OCI-LY7 (cell line): ENCODE measurements around the gene OMA1. TPM values are rescaled to one million over a fixed set of nuclear protein-coding genes. Genes with fewer than 3 reads are reported as not detected.

Source experiments
- BruUV-seq: library from RNA; stranded (reverse); fragments of 400-500 nt; replicated peaks from 2 replicates; lab custom pipeline; 2021; lab: Mats Ljungman, UMichigan
- CTCF ChIA-PET: fragments of 300-600 bp; sonication (Branson Sonifier 250); formaldehyde crosslinking; loops from one replicate; lab custom pipeline; 2022; ENCODE audit warnings: antibody characterized with exemption; ENCODE audit not compliant: unreplicated experiment; lab: Charles Lee
- POLR2A ChIA-PET: fragments of 300-600 bp; sonication (Branson Sonifier 250); formaldehyde crosslinking; loops from one replicate; lab custom pipeline; 2022; ENCODE audit warnings: antibody characterized with exemption; lab: Charles Lee
- DNase-seq: peaks from one replicate; pipeline ENCODE4 v3.0.0-alpha.2; 2015; ENCODE audit warnings: low spot score
- H2AFZ ChIP-seq: fragments of 200-600 bp; sonication (generic), shearing (Covaris generic); 2 replicates; pipeline ENCODE4 v1.6.1; 2014; ENCODE audit warnings: mild to moderate bottlenecking, antibody characterized with exemption, low read length, moderate library complexity
- H3K27ac ChIP-seq: fragments of 200-600 bp; sonication (generic); 2 replicates; pipeline ENCODE4 v1.5.1; 2014; ENCODE audit warnings: mixed run types, low read depth, mild to moderate bottlenecking, moderate library complexity, low read length, inconsistent platforms; ENCODE audit not compliant: poor library complexity, severe bottlenecking
- H3K36me3 ChIP-seq: fragments of 200-600 bp; sonication (generic); 2 replicates; pipeline ENCODE4 v1.6.1; 2014; ENCODE audit warnings: mild to moderate bottlenecking, antibody characterized with exemption, low read length, moderate library complexity, mixed read lengths; ENCODE audit not compliant: insufficient read depth
- H3K4me1 ChIP-seq: fragments of 200-600 bp; sonication (generic); 2 replicates; pipeline ENCODE4 v1.5.1; 2014; ENCODE audit warnings: mild to moderate bottlenecking, low read length; ENCODE audit not compliant: insufficient read depth, poor library complexity, severe bottlenecking
- H3K4me2 ChIP-seq: fragments of 200-600 bp; sonication (generic); 2 replicates; pipeline ENCODE4 v1.6.1; 2014; ENCODE audit warnings: mild to moderate bottlenecking, low read length
- H3K4me3 ChIP-seq: fragments of 200-600 bp; sonication (generic); 2 replicates; pipeline ENCODE4 v1.5.1; 2014; ENCODE audit warnings: mild to moderate bottlenecking, low read depth, low read length; ENCODE audit not compliant: poor library complexity, severe bottlenecking
- H3K79me2 ChIP-seq: fragments of 200-600 bp; sonication (generic); 2 replicates; pipeline ENCODE4 v1.6.1; 2016; ENCODE audit warnings: low read depth, mild to moderate bottlenecking, low read length, moderate library complexity, mixed read lengths; ENCODE audit not compliant: insufficient read depth
- H3K9me2 ChIP-seq: fragments of 200-600 bp; sonication (generic); 2 replicates; pipeline ENCODE4 v1.6.1; 2016; ENCODE audit warnings: mild to moderate bottlenecking, low read length, mixed read lengths; ENCODE audit not compliant: insufficient read depth
- H3K9me3 ChIP-seq: fragments of 200-600 bp; sonication (generic); 2 replicates; pipeline ENCODE4 v1.6.1; 2014; ENCODE audit warnings: mild to moderate bottlenecking, mixed run types, low read length, mixed read lengths
- H4K20me1 ChIP-seq: fragments of 200-600 bp; sonication (generic); 2 replicates; pipeline ENCODE4 v1.6.1; 2014; ENCODE audit warnings: mild to moderate bottlenecking, antibody characterized with exemption, low read length, moderate library complexity, mixed read lengths; ENCODE audit not compliant: insufficient read depth
- EZH2phosphoT487 ChIP-seq: fragments of 200-600 bp; sonication (generic); IDR thresholded peaks from 2 replicates; pipeline ENCODE4 v1.6.1; 2018; ENCODE audit warnings: low read depth, borderline replicate concordance, mild to moderate bottlenecking, mixed run types, antibody characterized with exemption, low read length, moderate library complexity, mixed read lengths
- intact Hi-C: fragments of 100-400 bp; cut with micrococcal nuclease; formaldehyde crosslinking; loops from one replicate; pipeline ENCODE4 v1.10.0; 2022; ENCODE audit not compliant: unreplicated experiment
- total RNA-seq, 2 experiments: library from RNA; depleted of rRNA in 1 of 2; stranded (reverse); fragments of >200 nt in 1 of 2; shearing (Covaris generic) in 1 of 2; gene quantifications; 2 replicates each; pipeline ENCODE4 v1.2.3, GENCODE V29; 2014 to 2022
- TF ChIP-seq, protein P1 (sequence below): fragments of 200-600 bp; sonication (generic); conservative IDR thresholded peaks from 2 replicates; pipeline ENCODE4 v1.5.1; 2014; ENCODE audit warnings: mild to moderate bottlenecking, antibody characterized with exemption, low read length, moderate library complexity, mixed read lengths

Gene OMA1
- total RNA-seq, 2 experiments from 2014 or later, result 35.9 to 38.5 TPM

DNA sequence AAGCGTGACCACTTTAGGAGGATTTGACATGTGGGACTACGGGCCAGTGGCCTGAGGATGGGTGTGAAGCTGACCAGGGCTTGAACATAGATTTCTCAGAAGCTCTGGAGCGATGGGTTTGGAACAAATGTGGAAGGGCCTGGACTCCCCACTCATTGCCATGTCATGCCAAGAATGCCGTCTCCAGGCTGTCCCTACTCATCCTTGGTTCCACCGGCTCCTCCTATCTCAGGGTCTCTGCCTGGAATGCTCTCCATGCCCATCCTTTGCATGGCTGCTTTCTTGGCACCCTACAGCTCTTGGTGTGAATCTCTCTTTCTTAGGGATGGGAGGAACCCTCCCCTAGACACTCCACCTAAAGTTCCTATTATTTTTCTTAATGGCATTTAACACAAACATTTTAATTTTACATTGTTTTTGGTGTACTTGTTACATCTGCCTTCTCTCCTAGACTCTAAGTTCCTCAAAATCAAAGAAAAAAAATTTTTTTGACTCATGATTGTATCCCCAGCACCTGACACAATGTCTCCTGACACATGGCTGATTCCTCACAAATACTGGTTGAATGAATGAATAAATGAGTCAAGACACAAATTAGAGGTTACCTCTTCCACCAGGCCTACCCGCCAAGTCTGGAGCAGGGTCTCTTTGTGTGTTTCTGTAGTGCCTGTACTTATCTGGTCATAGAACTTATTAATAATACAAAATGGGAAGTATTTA is 114.5 kb downstream of the OMA1 start:
- no peaks in the 10 kb centered on the region for H3K9me2 ChIP-seq
- TF ChIP-seq, protein P1, sequence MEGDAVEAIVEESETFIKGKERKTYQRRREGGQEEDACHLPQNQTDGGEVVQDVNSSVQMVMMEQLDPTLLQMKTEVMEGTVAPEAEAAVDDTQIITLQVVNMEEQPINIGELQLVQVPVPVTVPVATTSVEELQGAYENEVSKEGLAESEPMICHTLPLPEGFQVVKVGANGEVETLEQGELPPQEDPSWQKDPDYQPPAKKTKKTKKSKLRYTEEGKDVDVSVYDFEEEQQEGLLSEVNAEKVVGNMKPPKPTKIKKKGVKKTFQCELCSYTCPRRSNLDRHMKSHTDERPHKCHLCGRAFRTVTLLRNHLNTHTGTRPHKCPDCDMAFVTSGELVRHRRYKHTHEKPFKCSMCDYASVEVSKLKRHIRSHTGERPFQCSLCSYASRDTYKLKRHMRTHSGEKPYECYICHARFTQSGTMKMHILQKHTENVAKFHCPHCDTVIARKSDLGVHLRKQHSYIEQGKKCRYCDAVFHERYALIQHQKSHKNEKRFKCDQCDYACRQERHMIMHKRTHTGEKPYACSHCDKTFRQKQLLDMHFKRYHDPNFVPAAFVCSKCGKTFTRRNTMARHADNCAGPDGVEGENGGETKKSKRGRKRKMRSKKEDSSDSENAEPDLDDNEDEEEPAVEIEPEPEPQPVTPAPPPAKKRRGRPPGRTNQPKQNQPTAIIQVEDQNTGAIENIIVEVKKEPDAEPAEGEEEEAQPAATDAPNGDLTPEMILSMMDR, result no peak
- no peak for TF ChIP-seq EZH2phosphoT487
- no peaks in the 10 kb centered on the region for H3K79me2 ChIP-seq
- intact Hi-C loops, result no loop called here
- H3K9me3 ChIP-seq, result no peaks in the 10 kb centered on the region
- no peak overlapping the region for H3K4me2 ChIP-seq
- no TSS peak for BruUV-seq
- no peak for DNase-seq
- H3K4me1 ChIP-seq, result no peaks in the 10 kb centered on the region
- ChIA-PET CTCF (no interaction called here), POLR2A (interaction anchor here (0.6 kb wide), 1 partner anchor 1484 kb away, joined by 3 read pairs; no protein-coding TSS in a partner anchor)
- no peak overlapping the region for H3K27ac ChIP-seq
- no peak overlapping the region for H2AFZ ChIP-seq
- no peaks in the 10 kb centered on the region for H3K36me3 ChIP-seq
- H4K20me1 ChIP-seq, result no peaks in the 10 kb centered on the region
- H3K4me3 ChIP-seq, result no peak overlapping the region

Other genes with a start within 250 kb of the OMA1 start
- gene TACSTD2, start 30.5 kb upstream of the OMA1 start, total RNA-seq (2014; rRNA removed; shearing (Covaris generic)), result not detected in 2 replicates
- not detected in 2 replicates for gene TACSTD2, start 30.5 kb upstream of the OMA1 start, total RNA-seq (2022)
- 21.3 and 23.9 TPM in 2 replicates for gene MYSM1, start 153.3 kb upstream of the OMA1 start, total RNA-seq (2014; rRNA removed; shearing (Covaris generic))
- gene MYSM1, start 153.3 kb upstream of the OMA1 start, total RNA-seq (2022), result 48.8 and 53.2 TPM in 2 replicates
- 7.7 and 8.1 TPM in 2 replicates for gene JUN, start 237.3 kb upstream of the OMA1 start, total RNA-seq (2014; rRNA removed; shearing (Covaris generic))
- gene JUN, start 237.3 kb upstream of the OMA1 start, total RNA-seq (2022), result 4.2 and 5.3 TPM in 2 replicates